ENCODE measurements around the gene PCDHGA2. TPM values are rescaled to one million over a fixed set of nuclear protein-coding genes. Genes with fewer than 3 reads are reported as not detected.
A peak's percentile ranks its signal among the peaks of the same experiment; 100 is the strongest.
"Not testable (repeated sequence)": the region's sequence is repeated elsewhere in the genome, so short reads cannot be mapped to it uniquely, and the experiment has no call there.

PCDHGA2 gene
- total RNA-seq, 1 donor: 2.9 TPM

GRCh38 chr5:141328231-141328630, 10.3 kb upstream of the PCDHGA2 start:
- no peak for TF ChIP-seq CTCF (IDR thresholded peaks at IDR 0.05; ENCODE audit: extremely low read depth, low read depth, low read length)
- no peak for DNase-seq (ENCODE audit: insufficient read length, low spot score, missing footprints)

GRCh38 chr5:141330299-141331080, 8.1 kb upstream of the PCDHGA2 start, which contains the start of gene PCDHGA1:
Gene PCDHGA1 (plus strand): TSS chr5:141330514.
- Histone ChIP-seq H3K79me2 (ENCODE audit: insufficient read depth, low read length) (no peaks in the 10 kb centered on the region), H3K4me2 (ENCODE audit: insufficient read depth, low read length) (peak within 1 kb of the TSS; percentile 97), H3K27ac (ENCODE audit: low read depth, low read length) (no peak within 1 kb of the TSS), H2AFZ (ENCODE audit: low read length) (peak within 1 kb of the TSS; percentile 97), H3K4me3 (ENCODE audit: insufficient read depth, low read length) (peak within 1 kb of the TSS; percentile 74), H4K20me1 (ENCODE audit: insufficient read depth, low read length) (no peaks in the 10 kb centered on the region), H3K36me3 (ENCODE audit: insufficient read depth, low read length) (no peaks in the 10 kb centered on the region), H3K27me3 (ENCODE audit: insufficient read depth, low read length) (peaks cover 23% of the 10 kb centered on the region), H3K9me3 (ENCODE audit: low read depth, low read length) (no peaks in the 10 kb centered on the region), H3K4me1 (ENCODE audit: insufficient read depth, low read length) (peaks cover 9% of the 10 kb centered on the region)
- DNase-seq (ENCODE audit: insufficient read length, low spot score, missing footprints): peak; percentile 94
- peak; percentile 75 for TF ChIP-seq CTCF (IDR thresholded peaks at IDR 0.05; ENCODE audit: extremely low read depth, low read depth, low read length)

More at GRCh38 chr5:141328231-141328630, 10.3 kb upstream of the PCDHGA2 start:
- H2AFZ ChIP-seq (ENCODE audit: low read length): no peak overlapping the region
- no peaks in the 10 kb centered on the region for H3K79me2 ChIP-seq (ENCODE audit: insufficient read depth, low read length)
- H3K9me3 ChIP-seq (ENCODE audit: low read depth, low read length): no peaks in the 10 kb centered on the region
- H3K4me1 ChIP-seq (ENCODE audit: insufficient read depth, low read length): peaks cover 9% of the 10 kb centered on the region
- H3K4me3 ChIP-seq (ENCODE audit: insufficient read depth, low read length): no peak overlapping the region
- no peaks in the 10 kb centered on the region for H3K36me3 ChIP-seq (ENCODE audit: insufficient read depth, low read length)
- H4K20me1 ChIP-seq (ENCODE audit: insufficient read depth, low read length): no peaks in the 10 kb centered on the region
- H3K27me3 ChIP-seq (ENCODE audit: insufficient read depth, low read length): peaks cover 19% of the 10 kb centered on the region
- no peak overlapping the region for H3K27ac ChIP-seq (ENCODE audit: low read depth, low read length)
- no peak overlapping the region for H3K4me2 ChIP-seq (ENCODE audit: insufficient read depth, low read length)

- H3K27ac ChIP-seq (ENCODE audit: low read depth, low read length): not testable (repeated sequence)
Observed at GRCh38 chr5:141332571-141332970, 6.0 kb upstream of the PCDHGA2 start.

GRCh38 chr5:141340781-141341354, 2.3 kb downstream of the PCDHGA2 start:
- not testable (repeated sequence) for H3K4me1 ChIP-seq (ENCODE audit: insufficient read depth, low read length); H3K4me3 ChIP-seq (ENCODE audit: insufficient read depth, low read length); H3K36me3 ChIP-seq (ENCODE audit: insufficient read depth, low read length); H4K20me1 ChIP-seq (ENCODE audit: insufficient read depth, low read length); H3K27ac ChIP-seq (ENCODE audit: low read depth, low read length); H2AFZ ChIP-seq (ENCODE audit: low read length); H3K4me2 ChIP-seq (ENCODE audit: insufficient read depth, low read length); H3K9me3 ChIP-seq (ENCODE audit: low read depth, low read length); DNase-seq (ENCODE audit: insufficient read length, low spot score, missing footprints); H3K79me2 ChIP-seq (ENCODE audit: insufficient read depth, low read length)
- peaks cover 27% of the 10 kb centered on the region for H3K27me3 ChIP-seq (ENCODE audit: insufficient read depth, low read length)

More at GRCh38 chr5:141332571-141332970, 6.0 kb upstream of the PCDHGA2 start:
- not testable (repeated sequence) for H3K4me3 ChIP-seq (ENCODE audit: insufficient read depth, low read length); DNase-seq (ENCODE audit: insufficient read length, low spot score, missing footprints); H4K20me1 ChIP-seq (ENCODE audit: insufficient read depth, low read length); H3K9me3 ChIP-seq (ENCODE audit: low read depth, low read length); H3K79me2 ChIP-seq (ENCODE audit: insufficient read depth, low read length); H2AFZ ChIP-seq (ENCODE audit: low read length); H3K4me1 ChIP-seq (ENCODE audit: insufficient read depth, low read length); H3K36me3 ChIP-seq (ENCODE audit: insufficient read depth, low read length); H3K4me2 ChIP-seq (ENCODE audit: insufficient read depth, low read length)
- peaks cover 34% of the 10 kb centered on the region for H3K27me3 ChIP-seq (ENCODE audit: insufficient read depth, low read length)

GRCh38 chr5:141342773-141343172, 4.2 kb downstream of the PCDHGA2 start:
- no peaks in the 10 kb centered on the region for H3K79me2 ChIP-seq (ENCODE audit: insufficient read depth, low read length)
- DNase-seq (ENCODE audit: insufficient read length, low spot score, missing footprints): no peak
- H3K4me1 ChIP-seq (ENCODE audit: insufficient read depth, low read length): no peaks in the 10 kb centered on the region
- no peak overlapping the region for H3K4me2 ChIP-seq (ENCODE audit: insufficient read depth, low read length)
- peaks cover 2% of the 10 kb centered on the region for H3K9me3 ChIP-seq (ENCODE audit: low read depth, low read length)
- H4K20me1 ChIP-seq (ENCODE audit: insufficient read depth, low read length): no peaks in the 10 kb centered on the region
- no peak overlapping the region for H2AFZ ChIP-seq (ENCODE audit: low read length)
- no peaks in the 10 kb centered on the region for H3K36me3 ChIP-seq (ENCODE audit: insufficient read depth, low read length)
- no peak overlapping the region for H3K4me3 ChIP-seq (ENCODE audit: insufficient read depth, low read length)
- no peak for TF ChIP-seq CTCF (IDR thresholded peaks at IDR 0.05; ENCODE audit: extremely low read depth, low read depth, low read length)
- H3K27me3 ChIP-seq (ENCODE audit: insufficient read depth, low read length): peaks cover 16% of the 10 kb centered on the region
- no peak overlapping the region for H3K27ac ChIP-seq (ENCODE audit: low read depth, low read length)

All from osteoblast (primary cell).